Tibial nerve (tissue), 4 donors: Measurements from ENCODE around the gene GHR. TPM values are rescaled to one million over a fixed set of nuclear protein-coding genes. Genes with fewer than 3 reads are reported as not detected.

Source experiments
- DNase-seq, 2 donors: peaks; one replicate each; pipeline ENCODE4 v3.0.0-alpha.2; 2019; ENCODE audit warnings: low spot score in 2 of 2
- H3K27ac ChIP-seq, 4 donors: fragments of 200-600 bp; sonication (generic) in 3 of 4; one replicate each; pipeline ENCODE4 v1.5.1; 2017 to 2019; ENCODE audit warnings: mild to moderate bottlenecking in 1 of 4
- H3K27me3 ChIP-seq, 2 donors: fragments of 200-600 bp; sonication (generic) in 1 of 2; one replicate each; pipeline versions ENCODE4 v1.5.1 to v1.6.0; 2017 to 2019
- H3K36me3 ChIP-seq, 3 donors: fragments of 200-600 bp; sonication (generic); one replicate each; pipeline ENCODE4 v1.5.1; 2018 to 2019
- H3K4me1 ChIP-seq, 4 donors: fragments of 200-600 bp; sonication (generic) in 3 of 4; one replicate each; pipeline ENCODE4 v1.5.1; 2017 to 2019
- H3K4me3 ChIP-seq, 4 donors: fragments of 200-600 bp; sonication (generic) in 3 of 4; one replicate each; pipeline ENCODE4 v1.5.1; 2017 to 2019; ENCODE audit warnings: mild to moderate bottlenecking in 1 of 4, moderate library complexity in 1 of 4
- H3K9me3 ChIP-seq, 4 donors: fragments of 200-600 bp; sonication (generic) in 3 of 4; one replicate each; pipeline ENCODE4 v1.5.1; 2017 to 2019
- EP300 ChIP-seq, 2 donors: sonication (generic); formaldehyde crosslinking; IDR thresholded peaks; one replicate each; pipeline ENCODE4 v1.6.1; 2017; ENCODE audit warnings: antibody characterized with exemption in 2 of 2, mild to moderate bottlenecking in 1 of 2
- POLR2A ChIP-seq, 2 donors: fragments of 450-650 bp; IDR thresholded peaks; one replicate each; pipeline ENCODE4 v1.6.1; 2017; ENCODE audit warnings: antibody characterized with exemption in 2 of 2, mild to moderate bottlenecking in 2 of 2, moderate library complexity in 2 of 2
- WGBS, 2 donors: methylation state at CpG; one replicate each; pipeline ENCODE4 v1.1.5; 2018; 5-methylcytosine and 5-hydroxymethylcytosine counted together
- total RNA-seq, 4 donors: library from RNA; depleted of rRNA; stranded (reverse); fragments of >200 nt; gene quantifications; one replicate each; pipeline ENCODE4 v1.1.0, GENCODE V29; 2016
- TF ChIP-seq, protein P1 (sequence below), 5 experiments: fragments of 200-600 bp in 3 of 5; fragments of 450-650 bp in 2 of 5; sonication (generic) in 3 of 5; IDR thresholded peaks; one replicate each; pipeline ENCODE4 v1.5.1; 2016 to 2019; ENCODE audit warnings: antibody characterized with exemption in 5 of 5, mild to moderate bottlenecking in 3 of 5, moderate library complexity in 2 of 5

The GHR gene
- total RNA-seq, 4 donors from 2014 or later: 30.2 to 39.6 (median 39.2) TPM

DNA sequence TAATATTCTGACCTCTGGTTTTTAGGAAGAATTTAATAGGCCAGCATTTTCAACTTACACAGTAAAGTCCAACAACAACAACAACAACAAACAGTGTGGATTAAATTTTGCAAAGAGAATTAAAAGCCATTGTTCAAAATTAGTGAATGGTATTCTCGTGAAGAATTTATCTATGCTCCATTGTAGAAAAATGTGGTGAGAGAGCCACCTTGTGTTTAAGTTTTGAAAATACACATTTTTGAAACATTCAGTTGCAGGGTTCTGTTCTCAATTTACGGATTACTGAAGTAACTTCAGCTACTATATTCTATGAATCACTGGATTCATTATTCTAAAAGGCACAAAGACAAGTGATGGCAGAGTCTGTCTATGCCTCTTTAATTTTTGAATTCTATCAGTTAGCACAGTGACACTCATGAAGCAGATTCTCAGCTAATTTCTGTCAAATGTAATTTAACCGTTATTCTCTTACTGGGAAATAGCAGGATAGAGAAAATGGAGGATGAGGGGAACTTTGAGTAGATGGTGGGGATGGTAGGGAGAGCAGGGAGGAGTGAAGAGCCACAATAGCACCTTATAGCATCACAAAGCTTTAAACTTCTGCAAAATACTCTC, 344.4 kb downstream of the GHR start:
- WGBS, 2 donors: 29 to 36% methylated on average over 3 of the region's 3 CpGs
- Histone ChIP-seq H3K27ac (no peak overlapping the region), H3K27me3 (no peaks in the 10 kb centered on the region), H3K9me3 (no peaks in the 10 kb centered on the region), H3K4me3 (no peak overlapping the region), H3K36me3 (no peaks in the 10 kb centered on the region), H3K4me1 (peaks cover 0 to 5% (median 0%) of the 10 kb centered on the region in 4 donors)
- no peak for DNase-seq
- TF ChIP-seq, protein P1, sequence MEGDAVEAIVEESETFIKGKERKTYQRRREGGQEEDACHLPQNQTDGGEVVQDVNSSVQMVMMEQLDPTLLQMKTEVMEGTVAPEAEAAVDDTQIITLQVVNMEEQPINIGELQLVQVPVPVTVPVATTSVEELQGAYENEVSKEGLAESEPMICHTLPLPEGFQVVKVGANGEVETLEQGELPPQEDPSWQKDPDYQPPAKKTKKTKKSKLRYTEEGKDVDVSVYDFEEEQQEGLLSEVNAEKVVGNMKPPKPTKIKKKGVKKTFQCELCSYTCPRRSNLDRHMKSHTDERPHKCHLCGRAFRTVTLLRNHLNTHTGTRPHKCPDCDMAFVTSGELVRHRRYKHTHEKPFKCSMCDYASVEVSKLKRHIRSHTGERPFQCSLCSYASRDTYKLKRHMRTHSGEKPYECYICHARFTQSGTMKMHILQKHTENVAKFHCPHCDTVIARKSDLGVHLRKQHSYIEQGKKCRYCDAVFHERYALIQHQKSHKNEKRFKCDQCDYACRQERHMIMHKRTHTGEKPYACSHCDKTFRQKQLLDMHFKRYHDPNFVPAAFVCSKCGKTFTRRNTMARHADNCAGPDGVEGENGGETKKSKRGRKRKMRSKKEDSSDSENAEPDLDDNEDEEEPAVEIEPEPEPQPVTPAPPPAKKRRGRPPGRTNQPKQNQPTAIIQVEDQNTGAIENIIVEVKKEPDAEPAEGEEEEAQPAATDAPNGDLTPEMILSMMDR (IDR thresholded peaks at IDR 0.05): peak; percentile 41 to 62 (median 49)
- TF ChIP-seq EP300 (IDR thresholded peaks at IDR 0.05) (no peak), POLR2A (IDR thresholded peaks at IDR 0.05) (no peak)

DNA sequence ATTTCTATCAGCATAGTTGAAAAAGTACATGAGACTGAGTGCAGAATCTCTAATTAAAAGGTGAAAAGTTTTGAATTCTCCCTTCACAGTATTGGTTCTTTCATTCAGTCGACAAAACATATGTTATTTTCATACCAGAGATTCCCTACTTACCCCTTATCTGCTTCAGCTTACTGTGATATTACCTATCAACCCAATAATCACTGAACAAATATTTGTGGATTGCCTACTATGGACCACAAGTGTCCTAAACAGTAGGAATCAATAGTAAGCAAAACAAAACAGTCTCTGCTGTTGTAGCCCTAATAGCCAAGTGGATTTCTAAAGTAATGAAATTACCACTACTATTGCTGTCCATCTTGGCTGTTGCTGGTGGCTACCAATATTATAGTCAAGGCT, 344.9 kb downstream of the GHR start:
- H3K27me3 ChIP-seq: no peaks in the 10 kb centered on the region
- H3K36me3 ChIP-seq: no peaks in the 10 kb centered on the region
- no peak for TF ChIP-seq EP300 (IDR thresholded peaks at IDR 0.05)
- TF ChIP-seq, protein P1 (IDR thresholded peaks at IDR 0.05): no peak
- TF ChIP-seq POLR2A (IDR thresholded peaks at IDR 0.05): no peak
- no peak for DNase-seq
- H3K4me1 ChIP-seq: peaks cover 0 to 5% (median 0%) of the 10 kb centered on the region in 4 donors
- H3K9me3 ChIP-seq: no peaks in the 10 kb centered on the region
- H3K4me3 ChIP-seq: no peak overlapping the region
- WGBS, 2 donors: 51 to 70% methylated on average over 1 of the region's 1 CpG
- no peak overlapping the region for H3K27ac ChIP-seq

DNA sequence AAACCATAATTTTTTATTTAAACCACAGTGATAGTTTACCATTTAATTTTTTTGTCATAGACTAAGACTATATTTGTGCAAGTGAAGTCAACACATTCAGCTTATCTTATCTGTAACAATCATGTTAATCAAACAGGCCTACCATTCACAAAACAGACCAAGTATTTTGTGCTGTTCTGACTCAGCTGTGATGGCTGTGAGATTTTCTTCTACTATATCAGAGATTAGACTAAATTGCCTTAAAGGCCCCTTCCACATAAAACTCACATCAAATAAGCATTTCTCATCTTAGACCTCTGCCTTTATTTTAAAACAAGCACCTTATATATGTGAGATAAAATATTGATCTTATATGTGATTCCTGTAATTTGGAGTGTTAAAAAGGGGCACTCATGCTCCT, 346.8 kb downstream of the GHR start:
- TF ChIP-seq POLR2A (IDR thresholded peaks at IDR 0.05) (no peak), EP300 (IDR thresholded peaks at IDR 0.05) (no peak)
- TF ChIP-seq, protein P1 (IDR thresholded peaks at IDR 0.05): no peak
- Histone ChIP-seq H3K36me3 (no peaks in the 10 kb centered on the region), H3K4me3 (no peak overlapping the region), H3K27me3 (no peaks in the 10 kb centered on the region), H3K9me3 (no peaks in the 10 kb centered on the region), H3K27ac (no peak overlapping the region), H3K4me1 (peaks cover 0 to 5% (median 0%) of the 10 kb centered on the region in 4 donors)
- DNase-seq: no peak
